GM12865 (cell line): ENCODE measurements around the gene FEN1.

ENCODE experiments used
- DNase-seq: peaks from one replicate; pipeline ENCODE4 v3.0.0; 2010; ENCODE audit warnings: low read depth
- H3K4me3 ChIP-seq: 2 replicates; pipeline ENCODE4 v1.5.1; 2011; ENCODE audit warnings: mild to moderate bottlenecking, low read depth, low read length, control low read depth
- CTCF ChIP-seq: IDR thresholded peaks from 2 replicates; pipeline ENCODE4 v1.5.1; 2011; ENCODE audit warnings: low read length, control low read depth, low read depth, inconsistent platforms; ENCODE audit not compliant: insufficient read depth; ENCODE audit errors: missing control alignments

The FEN1 gene

GRCh38 chr11:61781585-61781984 is 11.1 kb upstream of the FEN1 start:
- no peak overlapping the region for H3K4me3 ChIP-seq
- DNase-seq, result no peak

GRCh38 chr11:61782299-61782698 is 10.4 kb upstream of the FEN1 start:
- DNase-seq, result no peak
- no peak overlapping the region for H3K4me3 ChIP-seq
- no peak for TF ChIP-seq CTCF

More at GRCh38 chr11:61781585-61781984, 11.1 kb upstream of the FEN1 start:
- no peak for TF ChIP-seq CTCF

- no peak overlapping the region for H3K4me3 ChIP-seq
- DNase-seq, result no peak
- no peak for TF ChIP-seq CTCF
Measured at GRCh38 chr11:61782841-61783240, 9.9 kb upstream of the FEN1 start.

GRCh38 chr11:61783717-61784505 is 8.8 kb upstream of the FEN1 start:
- no peak overlapping the region for H3K4me3 ChIP-seq
- no peak for TF ChIP-seq CTCF
- DNase-seq, result no peak

GRCh38 chr11:61784506-61784805 is 8.3 kb upstream of the FEN1 start:
- no peak for TF ChIP-seq CTCF
- DNase-seq, result no peak
- no peak overlapping the region for H3K4me3 ChIP-seq

GRCh38 chr11:61785837-61786402 is 6.8 kb upstream of the FEN1 start:
- no peak for TF ChIP-seq CTCF
- H3K4me3 ChIP-seq, result no peak overlapping the region
- DNase-seq, result peak; percentile 18
